Prostate gland (tissue), 2 donors: ENCODE results near the gene PMM2.

ENCODE experiments used
- POLR2A ChIP-seq: fragments of 450-650 bp; IDR thresholded peaks from one replicate; pipeline ENCODE4 v1.6.1; 2016; ENCODE audit warnings: antibody characterized with exemption, mild to moderate bottlenecking
- POLR2AphosphoS5 ChIP-seq: sonication (generic); formaldehyde crosslinking; IDR thresholded peaks from one replicate; pipeline ENCODE4 v1.6.1; 2017; ENCODE audit warnings: antibody characterized with exemption
- TF ChIP-seq, protein P1 (sequence below), 4 experiments: fragments of 200-600 bp in 2 of 4; fragments of 450-650 bp in 2 of 4; sonication (generic) in 2 of 4; IDR thresholded peaks; 1 replicate in 3 of 4; 2 replicates in 1 of 4; pipeline ENCODE4 v1.5.1; 2016 to 2019; ENCODE audit warnings: antibody characterized with exemption in 4 of 4, mild to moderate bottlenecking in 2 of 4, moderate library complexity in 2 of 4

DNA sequence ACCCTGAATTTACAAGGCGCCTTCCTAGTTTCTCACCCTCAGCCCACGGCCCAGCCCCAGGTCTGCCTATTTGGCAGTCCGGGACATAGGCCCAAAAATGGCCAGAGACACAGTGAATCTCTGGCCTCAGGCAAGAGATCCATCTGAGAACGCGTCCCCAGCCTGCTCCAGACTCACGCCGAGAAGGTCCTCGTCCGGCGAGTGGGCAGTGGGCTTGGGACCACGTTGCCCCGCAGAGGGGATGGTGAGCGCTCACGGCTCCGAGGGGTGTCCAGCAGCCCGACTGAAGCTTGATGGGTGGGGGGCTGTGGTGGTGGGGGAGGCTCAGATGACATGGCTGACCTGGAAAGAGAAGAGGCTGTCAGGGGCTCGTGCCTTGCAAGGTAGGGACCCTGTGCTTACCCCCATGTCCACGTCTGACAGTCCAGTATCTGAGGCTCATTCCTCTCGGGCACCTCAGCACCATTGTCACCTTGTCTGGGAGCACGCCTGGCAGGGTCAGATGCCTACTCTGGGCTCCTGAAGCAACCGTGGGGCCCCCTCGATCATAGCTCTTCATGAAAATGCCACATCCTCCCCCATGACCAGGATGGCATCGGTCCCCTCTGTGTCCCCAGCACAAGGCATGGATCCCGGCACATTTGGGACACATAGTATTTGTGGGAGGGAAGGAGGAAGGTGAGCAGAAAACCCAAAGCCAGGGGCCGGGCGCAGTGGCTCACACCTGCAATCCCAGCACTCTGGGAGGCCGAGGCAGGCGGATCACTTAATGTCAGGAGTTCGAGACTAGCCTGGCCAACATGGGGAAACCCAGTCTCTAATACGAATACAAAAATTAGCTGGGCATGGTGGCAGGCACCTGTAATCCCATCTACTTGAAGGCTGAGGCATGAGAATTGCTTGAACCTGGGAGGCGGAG, 61.6 kb downstream of the PMM2 start:
- TF ChIP-seq, protein P1, sequence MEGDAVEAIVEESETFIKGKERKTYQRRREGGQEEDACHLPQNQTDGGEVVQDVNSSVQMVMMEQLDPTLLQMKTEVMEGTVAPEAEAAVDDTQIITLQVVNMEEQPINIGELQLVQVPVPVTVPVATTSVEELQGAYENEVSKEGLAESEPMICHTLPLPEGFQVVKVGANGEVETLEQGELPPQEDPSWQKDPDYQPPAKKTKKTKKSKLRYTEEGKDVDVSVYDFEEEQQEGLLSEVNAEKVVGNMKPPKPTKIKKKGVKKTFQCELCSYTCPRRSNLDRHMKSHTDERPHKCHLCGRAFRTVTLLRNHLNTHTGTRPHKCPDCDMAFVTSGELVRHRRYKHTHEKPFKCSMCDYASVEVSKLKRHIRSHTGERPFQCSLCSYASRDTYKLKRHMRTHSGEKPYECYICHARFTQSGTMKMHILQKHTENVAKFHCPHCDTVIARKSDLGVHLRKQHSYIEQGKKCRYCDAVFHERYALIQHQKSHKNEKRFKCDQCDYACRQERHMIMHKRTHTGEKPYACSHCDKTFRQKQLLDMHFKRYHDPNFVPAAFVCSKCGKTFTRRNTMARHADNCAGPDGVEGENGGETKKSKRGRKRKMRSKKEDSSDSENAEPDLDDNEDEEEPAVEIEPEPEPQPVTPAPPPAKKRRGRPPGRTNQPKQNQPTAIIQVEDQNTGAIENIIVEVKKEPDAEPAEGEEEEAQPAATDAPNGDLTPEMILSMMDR (IDR thresholded peaks at IDR 0.05) = no peak
- no peak for TF ChIP-seq POLR2A
- TF ChIP-seq POLR2AphosphoS5 = no peak
